ENCODE results near the gene HEPACAM2. TPM values are rescaled to one million over a fixed set of nuclear protein-coding genes. Genes with fewer than 3 reads are reported as not detected.

The HEPACAM2 gene
- total and polyA plus RNA-seq, 2 experiments from 2014 or later: 14.0 to 15.7 TPM

DNA sequence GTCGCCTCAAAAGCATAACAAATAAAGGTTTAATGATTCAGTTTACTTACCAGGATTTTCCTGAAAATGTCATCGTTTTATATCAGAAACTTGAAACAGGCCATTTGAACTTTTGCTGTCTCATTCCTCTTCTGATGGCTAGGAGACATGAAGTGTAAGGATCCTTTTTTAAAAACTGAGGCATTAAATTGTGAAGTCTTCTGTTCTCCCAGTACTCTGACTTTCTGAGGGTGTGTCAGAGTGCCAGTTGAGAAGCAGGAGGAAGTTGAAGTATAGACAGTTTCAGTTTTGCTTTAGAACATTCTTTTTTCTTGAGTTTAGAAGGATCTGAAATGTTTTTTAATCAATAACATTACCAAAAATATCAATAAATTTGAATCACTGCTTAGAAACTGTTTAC lies 78.1 kb downstream of the HEPACAM2 start, which contains the start of gene SAMD9L:
Gene SAMD9L (minus strand): TSS at position 242 of the 400 bp plus-strand sequence. CDS start 12,414 bp downstream, outside the sequence.
- TF ChIP-seq EZH2phosphoT487 (IDR thresholded peaks at IDR 0.05; ENCODE audit: low read depth, severe bottlenecking, unreplicated experiment): no peak
- no peak for TF ChIP-seq EZH2 (IDR thresholded peaks at IDR 0.05; ENCODE audit: borderline replicate concordance)
- TF ChIP-seq, protein P1, sequence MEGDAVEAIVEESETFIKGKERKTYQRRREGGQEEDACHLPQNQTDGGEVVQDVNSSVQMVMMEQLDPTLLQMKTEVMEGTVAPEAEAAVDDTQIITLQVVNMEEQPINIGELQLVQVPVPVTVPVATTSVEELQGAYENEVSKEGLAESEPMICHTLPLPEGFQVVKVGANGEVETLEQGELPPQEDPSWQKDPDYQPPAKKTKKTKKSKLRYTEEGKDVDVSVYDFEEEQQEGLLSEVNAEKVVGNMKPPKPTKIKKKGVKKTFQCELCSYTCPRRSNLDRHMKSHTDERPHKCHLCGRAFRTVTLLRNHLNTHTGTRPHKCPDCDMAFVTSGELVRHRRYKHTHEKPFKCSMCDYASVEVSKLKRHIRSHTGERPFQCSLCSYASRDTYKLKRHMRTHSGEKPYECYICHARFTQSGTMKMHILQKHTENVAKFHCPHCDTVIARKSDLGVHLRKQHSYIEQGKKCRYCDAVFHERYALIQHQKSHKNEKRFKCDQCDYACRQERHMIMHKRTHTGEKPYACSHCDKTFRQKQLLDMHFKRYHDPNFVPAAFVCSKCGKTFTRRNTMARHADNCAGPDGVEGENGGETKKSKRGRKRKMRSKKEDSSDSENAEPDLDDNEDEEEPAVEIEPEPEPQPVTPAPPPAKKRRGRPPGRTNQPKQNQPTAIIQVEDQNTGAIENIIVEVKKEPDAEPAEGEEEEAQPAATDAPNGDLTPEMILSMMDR (IDR thresholded peaks at IDR 0.05; ENCODE audit: poor library complexity): no peak
- H3K27ac ChIP-seq: no peak within 1 kb of the TSS
- peak within 1 kb of the TSS; percentile 61 for H3K4me2 ChIP-seq
- no peaks in the 10 kb centered on the region for H3K36me3 ChIP-seq (replicated peaks; ENCODE audit: insufficient read depth, low read depth)
- no peak for DNase-seq (ENCODE audit: low spot score)
- no peak within 1 kb of the TSS for H3K4me3 ChIP-seq
- H3K4me1 ChIP-seq (ENCODE audit: insufficient read depth): peaks cover 4% of the 10 kb centered on the region
- no peaks in the 10 kb centered on the region for H3K79me2 ChIP-seq
- H3K9me3 ChIP-seq (ENCODE audit: low read depth): no peaks in the 10 kb centered on the region
- no peaks in the 10 kb centered on the region for H3K27me3 ChIP-seq
- H4K20me1 ChIP-seq (ENCODE audit: insufficient read depth, poor library complexity, severe bottlenecking): no peaks in the 10 kb centered on the region
- H2AFZ ChIP-seq: peak within 1 kb of the TSS; percentile 32
- WGBS (ENCODE audit: low lambda C conversion rate, missing lambda C conversion rate): 70% methylated on average over 2 of the region's 2 CpGs
- H3K9me2 ChIP-seq (replicated peaks; ENCODE audit: insufficient read depth): no peaks in the 10 kb centered on the region

DNA sequence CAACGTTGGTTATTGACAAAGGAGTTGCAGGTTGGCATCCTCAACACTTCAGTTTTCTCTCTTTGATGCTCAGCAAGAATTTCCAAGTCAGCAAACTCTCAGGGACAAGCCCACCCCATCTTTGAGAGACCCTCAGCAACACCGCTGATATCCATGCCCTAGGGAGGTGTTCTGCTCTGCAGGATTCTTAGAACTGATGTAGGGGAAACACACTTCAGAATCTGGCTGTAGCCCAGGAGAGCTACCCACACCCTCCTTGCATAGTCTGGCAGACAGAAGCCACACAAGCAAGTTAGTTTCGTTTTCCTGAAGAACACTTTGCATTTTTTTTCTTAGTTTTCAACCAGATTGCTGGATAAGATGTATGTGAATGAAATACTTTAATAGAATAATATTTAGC lies 78.9 kb downstream of the HEPACAM2 start:
- 43% methylated on average over 3 of the region's 3 CpGs for WGBS (ENCODE audit: low lambda C conversion rate, missing lambda C conversion rate)
- no peaks in the 10 kb centered on the region for H3K27me3 ChIP-seq
- H3K27ac ChIP-seq: no peak overlapping the region
- no peaks in the 10 kb centered on the region for H3K9me2 ChIP-seq (replicated peaks; ENCODE audit: insufficient read depth)
- DNase-seq (ENCODE audit: low spot score): peak; percentile 19
- H3K4me2 ChIP-seq: peak overlapping the region; percentile 61
- H3K79me2 ChIP-seq: no peaks in the 10 kb centered on the region
- no peaks in the 10 kb centered on the region for H3K9me3 ChIP-seq (ENCODE audit: low read depth)
- H2AFZ ChIP-seq: peak overlapping the region; percentile 32
- no peaks in the 10 kb centered on the region for H4K20me1 ChIP-seq (ENCODE audit: insufficient read depth, poor library complexity, severe bottlenecking)
- TF ChIP-seq, protein P1 (IDR thresholded peaks at IDR 0.05; ENCODE audit: poor library complexity): no peak
- no peak for TF ChIP-seq EZH2 (IDR thresholded peaks at IDR 0.05; ENCODE audit: borderline replicate concordance)
- TF ChIP-seq EZH2phosphoT487 (IDR thresholded peaks at IDR 0.05; ENCODE audit: low read depth, severe bottlenecking, unreplicated experiment): no peak
- H3K4me3 ChIP-seq: no peak overlapping the region
- peaks cover 4% of the 10 kb centered on the region for H3K4me1 ChIP-seq (ENCODE audit: insufficient read depth)
- H3K36me3 ChIP-seq (replicated peaks; ENCODE audit: insufficient read depth, low read depth): no peaks in the 10 kb centered on the region

DNA sequence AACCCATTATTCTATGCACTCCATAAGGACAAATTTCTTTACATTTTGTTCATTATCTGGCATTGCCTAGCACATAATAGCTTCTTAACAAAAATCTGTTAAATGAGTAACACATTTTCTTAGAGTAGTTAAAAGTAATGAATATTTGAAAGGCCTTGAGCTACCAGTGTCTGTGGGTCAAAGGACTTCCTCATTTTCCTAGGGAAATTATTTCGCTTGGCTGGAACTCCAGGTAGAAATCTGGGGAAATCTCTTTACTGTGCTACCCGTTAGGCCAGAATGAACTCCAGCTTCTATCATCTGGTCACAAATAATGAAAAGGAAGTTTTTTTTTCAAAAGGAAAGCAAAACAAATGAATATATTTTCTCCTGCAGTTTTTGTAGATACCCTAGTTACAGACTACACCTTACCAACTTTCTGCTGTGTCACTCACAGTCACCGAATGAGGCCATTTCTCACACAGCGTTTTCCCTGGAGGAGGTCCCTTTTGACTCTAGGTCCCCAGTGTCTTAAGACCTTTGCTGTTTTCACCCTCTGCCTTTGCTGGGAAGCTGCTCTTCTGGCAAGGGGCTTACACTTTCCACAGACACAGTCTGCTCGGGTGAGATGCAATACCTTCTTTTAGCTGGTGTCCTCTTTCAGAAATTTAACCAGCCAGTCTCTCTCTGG lies 79.7 kb downstream of the HEPACAM2 start:
- H3K36me3 ChIP-seq (replicated peaks; ENCODE audit: insufficient read depth, low read depth): no peaks in the 10 kb centered on the region
- DNase-seq (ENCODE audit: low spot score): no peak
- H3K4me3 ChIP-seq: no peak overlapping the region
- H3K9me3 ChIP-seq (ENCODE audit: low read depth): no peaks in the 10 kb centered on the region
- no peaks in the 10 kb centered on the region for H3K79me2 ChIP-seq
- H3K27ac ChIP-seq: no peak overlapping the region
- no peaks in the 10 kb centered on the region for H3K27me3 ChIP-seq
- H4K20me1 ChIP-seq (ENCODE audit: insufficient read depth, poor library complexity, severe bottlenecking): no peaks in the 10 kb centered on the region
- peak overlapping the region; percentile 61 for H3K4me2 ChIP-seq
- H3K9me2 ChIP-seq (replicated peaks; ENCODE audit: insufficient read depth): no peaks in the 10 kb centered on the region
- WGBS (ENCODE audit: low lambda C conversion rate, missing lambda C conversion rate): 82% methylated on average over 5 of the region's 5 CpGs
- peaks cover 4% of the 10 kb centered on the region for H3K4me1 ChIP-seq (ENCODE audit: insufficient read depth)
- H2AFZ ChIP-seq: peak overlapping the region; percentile 32
- TF ChIP-seq EZH2phosphoT487 (IDR thresholded peaks at IDR 0.05; ENCODE audit: low read depth, severe bottlenecking, unreplicated experiment): no peak
- TF ChIP-seq, protein P1 (IDR thresholded peaks at IDR 0.05; ENCODE audit: poor library complexity): no peak
- TF ChIP-seq EZH2 (IDR thresholded peaks at IDR 0.05; ENCODE audit: borderline replicate concordance): no peak

Data from hepatocyte (in vitro differentiated cells).